NCI-H460 (cell line): ENCODE results near the gene LINC01488. TPM values are rescaled to one million over a fixed set of nuclear protein-coding genes. Genes with fewer than 3 reads are reported as not detected.

Experiments used
- DNase-seq: peaks from one replicate; pipeline ENCODE4 v3.0.0-alpha.2; 2016; ENCODE audit warnings: low read depth; ENCODE audit errors: extremely low read depth
- total RNA-seq: library from RNA; depleted of rRNA; stranded (reverse); fragments of >200 nt; shearing (Covaris generic); gene quantifications from 2 replicates; pipeline ENCODE4 v1.2.3, GENCODE V29; 2014

The LINC01488 gene
- total RNA-seq, 1 experiment from 2014 or later, result not detected

GRCh38 chr11:69489746-69490365 lies 8.4 kb downstream of the LINC01488 start:
- DNase-seq, result no peak

- DNase-seq, result no peak
Measured at GRCh38 chr11:69490516-69490915, 9.1 kb downstream of the LINC01488 start.

GRCh38 chr11:69491071-69492031 lies 9.9 kb downstream of the LINC01488 start:
- DNase-seq, result no peak

- no peak for DNase-seq
Measured at GRCh38 chr11:69492201-69492991, 10.9 kb downstream of the LINC01488 start.

GRCh38 chr11:69493931-69494821 lies 12.7 kb downstream of the LINC01488 start:
- no peak for DNase-seq

- DNase-seq, result no peak
Measured at GRCh38 chr11:69494851-69495250, 13.4 kb downstream of the LINC01488 start.

GRCh38 chr11:69495441-69496201 lies 14.2 kb downstream of the LINC01488 start:
- DNase-seq, result no peak

- DNase-seq, result no peak
Measured at GRCh38 chr11:69496202-69496557, 14.7 kb downstream of the LINC01488 start.

GRCh38 chr11:69496631-69497220 lies 15.3 kb downstream of the LINC01488 start:
- no peak for DNase-seq

GRCh38 chr11:69497221-69497787 lies 15.8 kb downstream of the LINC01488 start:
- peak; percentile 2 for DNase-seq

GRCh38 chr11:69498614-69499175 lies 17.2 kb downstream of the LINC01488 start:
- DNase-seq, result no peak

GRCh38 chr11:69499186-69499917 lies 17.9 kb downstream of the LINC01488 start:
- no peak for DNase-seq

- no peak for DNase-seq
Measured at GRCh38 chr11:69499918-69500284, 18.4 kb downstream of the LINC01488 start.

GRCh38 chr11:69500285-69501120 lies 19.0 kb downstream of the LINC01488 start:
- no peak for DNase-seq

- no peak for DNase-seq
Measured at GRCh38 chr11:69501121-69501489, 19.6 kb downstream of the LINC01488 start.

- DNase-seq, result no peak
Measured at GRCh38 chr11:69501891-69502860, 20.7 kb downstream of the LINC01488 start.
